COLO668 (cell line): ENCODE measurements around the gene CLASP1.
"Not testable (repeated sequence)": the region's sequence is repeated elsewhere in the genome, so short reads cannot be mapped to it uniquely, and the experiment has no call there.

ENCODE experiments used
- DNase-seq: peaks from one replicate; lab custom pipeline; 2025; ENCODE audit not compliant: unreplicated experiment; lab: John Stamatoyannopoulos, UW

Gene CLASP1

DNA sequence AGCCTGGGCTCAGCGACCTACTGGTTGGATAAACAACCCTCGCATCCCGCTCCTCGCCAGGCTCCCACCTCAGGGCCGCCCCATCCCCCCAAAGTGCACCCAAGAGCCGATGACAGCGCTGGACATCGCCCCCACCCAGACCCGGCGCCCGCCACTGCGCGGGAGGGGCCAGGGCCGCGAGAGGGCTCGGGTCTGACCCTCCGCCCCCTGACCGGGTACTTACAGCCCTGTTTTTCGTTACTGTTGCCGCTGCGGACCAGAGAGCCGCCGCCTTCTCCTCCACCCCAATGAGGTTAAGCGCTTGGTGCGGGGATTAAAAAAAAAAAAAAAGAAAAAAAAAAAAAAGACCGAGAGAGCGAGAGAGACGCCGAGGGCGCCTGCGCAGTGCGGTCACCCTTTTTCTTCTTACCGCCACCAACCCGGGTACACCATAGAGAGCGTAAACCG is at the start of gene CLASP1:
CLASP1 (minus strand) TSS at position 314 of the 447 bp plus-strand sequence. CDS start 43,567 bp downstream, outside the sequence.
- peak; percentile 67 for DNase-seq

GRCh38 chr2:121698318-121698930 is 49.2 kb upstream of the CLASP1 start:
- DNase-seq: no peak

GRCh38 chr2:121697108-121697631 is 47.9 kb upstream of the CLASP1 start:
- no peak for DNase-seq

- DNase-seq: no peak
Measured at GRCh38 chr2:121696410-121696930, 47.2 kb upstream of the CLASP1 start.

DNA sequence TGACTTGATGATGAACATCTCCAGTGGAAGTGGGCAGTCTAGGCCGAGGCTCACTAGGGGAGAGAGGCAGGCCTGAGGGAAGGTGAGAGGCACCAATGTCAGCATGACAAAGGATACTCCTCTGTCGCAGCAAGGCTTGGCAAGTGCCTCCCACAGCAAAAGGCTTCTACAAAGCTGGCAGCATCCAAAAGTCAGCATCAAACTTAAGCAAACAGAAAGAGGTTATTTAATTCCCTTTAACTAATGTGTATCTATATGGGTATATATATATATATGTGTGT is 45.8 kb upstream of the CLASP1 start:
- DNase-seq: no peak

GRCh38 chr2:121694398-121695170 is 45.3 kb upstream of the CLASP1 start:
- no peak for DNase-seq

- DNase-seq: not testable (repeated sequence)
Measured at GRCh38 chr2:121690572-121690971, 41.3 kb upstream of the CLASP1 start.

DNA sequence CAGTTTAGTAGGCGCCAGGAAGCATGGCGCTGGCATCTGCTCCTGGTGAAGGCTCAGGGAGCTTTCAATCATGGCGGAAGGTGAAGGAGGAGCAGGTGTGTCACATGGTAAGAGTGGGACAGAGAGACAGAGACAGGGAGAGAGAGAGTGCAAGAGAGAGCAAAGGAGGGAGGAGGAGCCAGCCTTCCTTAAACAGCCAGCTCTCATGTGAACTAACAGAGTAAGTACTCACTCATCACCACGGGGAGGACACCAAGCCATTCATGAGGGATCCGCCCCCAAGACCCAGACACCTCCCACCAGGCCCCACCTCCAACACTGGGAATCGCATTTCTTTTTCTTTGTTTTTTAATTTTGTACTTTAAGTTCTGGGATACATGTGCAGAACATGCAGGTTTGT is 40.8 kb upstream of the CLASP1 start:
- DNase-seq: no peak

- no peak for DNase-seq
Measured at GRCh38 chr2:121689356-121689755, 40.1 kb upstream of the CLASP1 start.

- DNase-seq: no peak
Measured at GRCh38 chr2:121688820-121689219, 39.6 kb upstream of the CLASP1 start.

DNA sequence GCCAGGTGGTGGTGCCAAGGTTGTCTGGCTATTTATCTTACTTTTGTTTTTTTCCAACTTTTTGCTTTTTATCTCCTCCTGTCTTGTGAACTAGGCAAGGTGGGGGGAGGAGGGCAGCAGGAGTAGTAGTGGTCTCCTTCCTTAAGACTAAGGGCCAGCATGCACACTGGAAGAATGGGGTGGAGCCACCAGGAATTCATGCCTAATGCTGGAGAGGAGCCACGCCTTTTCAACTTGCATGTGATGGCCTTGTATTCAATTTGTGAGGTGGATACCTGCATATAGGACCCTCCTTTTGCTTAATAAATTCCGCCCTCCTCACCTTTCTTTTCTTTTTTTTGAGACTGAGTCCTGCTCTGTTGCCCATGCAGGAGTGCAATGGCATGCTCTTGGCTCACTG is 37.6 kb upstream of the CLASP1 start:
- DNase-seq: no peak

GRCh38 chr2:121686218-121686617 is 37.0 kb upstream of the CLASP1 start:
- no peak for DNase-seq

DNA sequence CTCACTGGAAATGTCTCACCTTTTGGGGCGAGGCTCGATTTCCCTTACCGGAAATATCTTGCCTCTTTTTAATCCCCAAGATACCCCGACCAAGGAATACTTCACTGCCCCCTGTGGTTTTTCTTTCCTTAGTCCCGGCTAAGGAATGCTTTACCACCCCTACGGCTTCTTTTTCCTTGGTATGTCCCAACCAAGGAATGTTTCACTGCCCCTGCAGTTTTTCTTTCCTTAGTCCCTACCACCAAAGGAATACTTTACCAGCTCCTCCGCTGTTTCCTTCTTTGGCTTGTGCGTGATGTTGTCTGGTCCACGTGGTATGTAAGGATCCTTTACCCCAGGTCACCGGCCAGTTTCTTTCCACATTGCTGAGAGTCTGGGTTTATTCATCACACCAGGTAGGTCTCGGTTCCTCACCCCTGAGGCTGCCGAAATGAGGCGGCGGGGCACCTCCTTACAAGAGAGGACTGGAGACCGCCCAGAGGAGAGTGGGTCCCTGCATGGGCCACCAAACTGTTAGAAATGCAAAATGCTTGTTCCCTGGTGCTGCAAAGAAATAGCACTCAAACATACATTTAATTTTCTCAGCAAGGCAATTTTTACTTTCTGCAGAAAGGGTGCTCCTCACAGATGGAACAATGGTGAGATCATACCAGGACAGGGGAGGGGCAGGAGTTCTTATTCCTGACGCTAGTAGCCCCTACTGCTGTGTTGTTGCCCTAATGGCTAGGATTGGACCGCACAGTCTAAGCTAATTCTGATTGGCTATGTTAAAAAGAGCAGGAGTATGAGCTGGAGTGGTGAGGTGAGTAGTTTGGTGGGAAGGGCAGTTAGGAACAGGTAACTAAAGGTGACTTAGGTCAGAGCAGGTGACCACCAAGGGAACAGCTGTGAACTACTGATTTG is 33.4 kb upstream of the CLASP1 start:
- DNase-seq: no peak

GRCh38 chr2:121677855-121678254 is 28.6 kb upstream of the CLASP1 start:
- no peak for DNase-seq

GRCh38 chr2:121671621-121672020 is 22.4 kb upstream of the CLASP1 start:
- DNase-seq: not testable (repeated sequence)

GRCh38 chr2:121670181-121670580 is 20.9 kb upstream of the CLASP1 start:
- DNase-seq: no peak

GRCh38 chr2:121667618-121668017 is 18.4 kb upstream of the CLASP1 start:
- no peak for DNase-seq

DNA sequence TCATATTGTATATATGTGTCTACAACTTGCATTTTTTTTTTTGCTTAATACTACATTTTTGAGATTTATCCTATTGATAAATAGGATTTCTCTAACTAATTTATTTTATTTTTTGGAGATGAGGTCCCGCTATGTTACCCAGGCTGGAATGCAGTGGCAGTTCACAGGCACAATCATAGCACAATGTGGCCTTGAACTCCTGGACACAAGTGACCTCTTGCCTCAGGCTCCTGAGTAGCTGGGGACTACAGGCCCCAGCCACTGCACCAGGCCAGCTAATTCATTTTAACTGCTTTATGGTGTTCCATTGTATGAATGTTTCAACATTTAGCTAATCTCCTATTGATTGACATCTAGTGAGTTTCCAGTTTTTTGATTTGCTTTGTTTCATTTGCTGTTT is 16.8 kb upstream of the CLASP1 start:
- DNase-seq: no peak

DNA sequence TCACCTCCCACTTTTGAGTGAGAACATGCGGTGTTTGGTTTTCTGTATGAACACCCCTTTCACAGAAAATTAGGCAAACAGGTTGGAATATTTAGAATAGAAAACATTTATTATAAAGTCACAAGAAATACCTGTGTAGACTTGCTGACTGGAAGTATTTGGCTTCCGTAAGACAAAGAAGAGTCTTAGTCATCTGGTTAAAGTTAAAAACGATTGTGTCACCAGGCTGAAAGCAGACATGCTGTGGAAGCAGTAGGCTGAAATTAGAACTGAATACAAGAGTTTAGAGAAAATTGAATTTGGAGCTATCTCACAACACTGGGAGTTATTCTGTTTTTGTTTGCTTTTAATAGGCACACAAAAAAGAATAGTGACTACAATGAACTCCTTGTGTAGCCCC is 16.2 kb upstream of the CLASP1 start:
- DNase-seq: no peak

DNA sequence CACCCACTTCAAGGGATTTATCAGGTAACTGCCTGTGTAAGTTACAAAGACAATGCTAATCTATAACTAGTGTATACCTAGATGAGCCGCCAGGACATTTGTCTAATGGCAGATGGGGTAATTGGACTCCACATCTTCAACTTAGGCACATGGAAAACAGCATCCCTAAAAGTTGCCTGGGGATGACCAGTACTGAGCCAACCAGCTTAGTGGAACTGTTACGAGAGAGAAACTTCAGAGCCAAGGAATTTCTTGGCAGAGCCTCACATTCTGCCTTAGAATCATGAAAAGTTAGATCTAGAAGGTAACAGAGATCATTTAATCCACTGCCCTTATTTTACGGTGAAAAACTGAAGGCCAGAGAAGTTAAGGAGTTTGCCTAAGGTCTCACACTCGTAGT is 15.5 kb upstream of the CLASP1 start:
- no peak for DNase-seq

- no peak for DNase-seq
Measured at GRCh38 chr2:121664086-121664485, 14.8 kb upstream of the CLASP1 start.
